GM19035 (cell line): ENCODE results near the gene SNN.

Source experiments
- ATAC-seq: cut with Tn5 transposase; IDR thresholded peaks from one replicate; pipeline ENCODE4 v1.9.1; 2021; ENCODE audit not compliant: unreplicated experiment

Gene SNN

DNA sequence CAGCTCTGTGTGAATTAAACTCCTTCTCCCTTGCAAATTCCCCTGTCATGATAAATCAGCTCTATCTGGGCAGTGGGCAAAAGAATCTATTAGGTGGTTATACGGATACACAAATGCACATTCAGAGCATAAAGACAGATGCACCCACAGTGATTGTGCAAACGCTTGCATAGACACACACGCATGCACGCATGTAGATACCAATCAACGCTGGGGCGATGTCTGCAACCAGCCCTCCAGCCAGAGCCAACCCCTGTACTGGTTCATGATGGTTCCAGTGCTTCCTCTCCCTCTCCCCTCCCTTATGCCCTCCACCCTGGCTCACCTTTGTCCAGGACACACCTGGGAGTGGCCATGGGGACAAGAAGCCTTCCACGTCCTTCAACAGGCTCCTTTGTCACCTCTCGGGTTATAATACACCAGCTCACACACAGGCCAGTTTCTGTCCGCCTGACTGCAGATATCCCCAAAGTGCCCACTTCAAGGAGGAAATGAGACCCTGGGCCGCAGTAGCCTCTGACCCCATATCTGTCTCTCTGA is 33.1 kb upstream of the SNN start:
- ATAC-seq, result no peak

- ATAC-seq, result no peak
Observed at GRCh38 chr16:11635679-11636171, 32.5 kb upstream of the SNN start.

GRCh38 chr16:11636172-11636721 is 32.0 kb upstream of the SNN start:
- no peak for ATAC-seq

DNA sequence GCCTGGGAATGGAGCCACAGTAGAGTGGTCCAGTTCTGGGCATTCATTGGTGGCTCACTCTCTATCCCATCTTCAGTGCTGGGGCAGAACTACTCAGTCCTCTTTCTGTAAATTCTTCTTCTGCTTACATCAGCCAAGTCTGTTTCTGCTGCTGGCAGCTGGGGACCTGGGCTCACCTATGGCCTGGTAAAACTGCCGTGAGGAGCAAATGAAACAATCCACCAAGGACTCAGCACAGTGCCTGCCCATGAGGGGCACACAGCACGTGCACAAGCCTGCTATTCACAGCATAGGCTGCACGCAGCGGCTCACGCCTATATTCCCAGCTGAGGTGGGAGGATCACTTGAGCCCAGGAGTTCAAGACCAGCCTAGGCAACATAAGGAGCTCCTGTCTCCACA is 30.9 kb upstream of the SNN start:
- ATAC-seq, result no peak

- no peak for ATAC-seq
Observed at GRCh38 chr16:11638140-11638539, 30.1 kb upstream of the SNN start.

GRCh38 chr16:11639008-11639562 is 29.2 kb upstream of the SNN start:
- no peak for ATAC-seq

DNA sequence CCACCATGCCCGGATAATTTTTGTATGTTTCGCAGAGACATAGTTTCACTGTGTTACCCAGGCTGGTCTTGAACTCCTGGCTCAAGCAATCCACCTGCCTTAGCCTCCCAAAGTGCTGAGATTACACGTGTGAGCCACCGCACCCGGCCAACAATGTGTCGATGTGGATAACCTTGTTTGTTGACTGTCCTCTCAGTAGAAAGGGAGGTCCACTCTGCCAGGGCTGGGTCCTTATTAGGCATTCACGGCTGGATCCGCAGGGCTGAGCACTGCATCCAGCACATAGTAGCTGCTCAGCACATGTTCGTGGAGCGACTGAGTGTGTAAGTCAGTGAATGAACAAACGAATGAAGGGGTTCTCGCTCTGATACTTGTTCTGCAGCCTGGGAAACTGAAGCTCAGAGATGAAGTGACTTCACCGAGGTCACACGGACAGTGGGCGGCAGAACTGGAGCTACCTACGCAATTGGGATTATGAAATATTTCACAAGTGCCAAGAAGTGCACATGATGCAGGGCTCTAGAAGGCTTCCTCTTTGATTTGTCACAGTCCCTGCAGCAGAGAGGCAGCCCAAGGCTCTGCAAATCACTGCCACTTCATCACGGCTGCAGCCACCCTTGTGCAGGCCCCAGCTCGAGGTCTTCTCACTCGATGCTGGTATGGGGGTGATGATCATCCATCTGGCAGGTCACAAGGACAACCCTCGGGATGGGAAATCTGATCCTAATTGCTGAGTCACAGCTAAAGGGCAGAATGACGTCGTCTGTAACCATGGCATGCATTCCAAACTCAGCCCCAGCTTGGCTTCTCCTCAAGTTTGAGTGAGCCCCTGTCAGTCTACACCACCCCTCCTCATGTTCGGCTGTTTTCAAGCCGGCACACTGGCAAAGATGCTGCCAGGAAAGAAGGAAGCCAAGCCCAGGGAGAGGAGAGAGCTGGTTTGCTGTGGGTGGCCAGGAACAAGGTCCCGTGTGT is 28.0 kb upstream of the SNN start:
- no peak for ATAC-seq

- ATAC-seq, result no peak
Observed at GRCh38 chr16:11640987-11641817, 27.1 kb upstream of the SNN start.

GRCh38 chr16:11642765-11643116 is 25.5 kb upstream of the SNN start:
- ATAC-seq, result no peak

DNA sequence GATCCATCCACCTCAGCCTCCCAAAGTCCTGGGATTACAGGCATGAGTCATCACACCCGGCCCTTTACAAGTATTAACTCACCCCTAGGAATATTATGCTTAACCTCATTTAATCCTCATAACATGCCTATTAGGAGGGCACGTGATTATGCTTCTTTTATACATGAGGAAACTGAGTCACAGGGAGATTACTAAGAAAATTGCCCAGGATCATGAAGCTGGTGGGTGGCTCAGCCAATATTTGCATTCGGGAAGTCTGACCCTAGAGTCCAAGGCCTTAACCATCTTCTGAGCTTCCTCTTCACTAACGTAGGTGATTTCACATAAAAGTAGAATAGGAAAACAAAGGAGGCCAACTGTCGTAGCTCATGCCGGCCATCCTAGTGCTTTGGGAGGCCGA is 19.0 kb upstream of the SNN start:
- no peak for ATAC-seq

- ATAC-seq, result no peak
Observed at GRCh38 chr16:11650641-11651591, 17.3 kb upstream of the SNN start.

DNA sequence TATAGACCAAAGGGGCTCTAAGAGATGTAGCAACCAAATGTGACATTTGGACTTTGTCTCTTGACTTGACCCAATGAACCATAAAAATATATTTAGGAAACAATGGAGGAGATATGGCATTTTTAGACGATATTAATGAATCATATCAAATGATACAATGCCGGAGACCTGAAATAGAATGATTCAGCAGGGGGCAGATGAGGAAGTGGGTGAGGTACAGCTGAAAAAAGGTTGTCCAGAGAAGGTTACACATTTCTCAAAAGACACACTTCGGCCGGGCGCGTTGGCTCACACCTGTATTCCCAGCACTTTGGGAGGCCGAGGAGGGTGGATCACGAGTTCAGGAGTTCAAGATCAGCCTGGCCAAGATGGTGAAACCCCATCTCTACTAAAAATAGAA is 16.5 kb upstream of the SNN start:
- no peak for ATAC-seq

DNA sequence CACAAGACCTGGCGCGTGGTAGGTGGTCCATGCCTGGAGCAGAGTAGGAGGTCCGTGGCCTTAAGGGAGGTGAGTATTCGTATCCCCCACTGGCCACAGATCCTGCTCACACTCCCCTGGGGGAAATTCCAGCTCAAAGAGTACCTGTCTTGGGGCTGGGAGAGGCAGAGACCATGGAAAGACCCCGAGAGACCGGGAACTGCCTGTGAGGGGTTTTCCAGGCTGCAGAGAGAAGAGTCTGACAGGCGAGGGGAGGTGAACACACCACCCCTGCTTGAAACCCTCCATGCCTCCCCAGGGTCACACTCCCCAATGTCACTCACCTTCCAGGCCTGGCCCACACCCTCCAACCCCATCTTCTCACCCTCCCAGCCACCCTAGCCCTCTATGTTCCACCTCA is 12.6 kb upstream of the SNN start:
- ATAC-seq, result no peak

GRCh38 chr16:11657556-11657955 is 10.7 kb upstream of the SNN start:
- ATAC-seq, result no peak

- ATAC-seq, result no peak
Observed at GRCh38 chr16:11658896-11659708, 9.2 kb upstream of the SNN start.

DNA sequence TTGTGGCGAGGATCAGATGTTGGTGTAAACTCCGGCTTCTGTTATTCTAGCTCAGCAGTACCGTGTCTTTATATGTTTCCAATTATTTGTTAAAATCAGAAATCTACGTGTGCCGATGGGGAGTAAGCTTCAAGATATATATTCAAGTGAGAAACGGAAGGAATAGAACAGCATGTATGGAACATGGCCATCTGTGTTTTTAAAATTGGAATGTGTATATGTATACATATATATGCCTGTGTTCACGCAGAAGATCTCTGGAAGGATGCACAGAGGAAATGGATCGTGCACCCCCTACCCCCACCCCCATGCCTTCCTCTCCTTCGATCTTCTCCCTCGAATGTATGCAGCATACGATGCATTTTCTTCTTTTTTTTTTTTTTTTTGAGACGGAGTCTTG is 7.7 kb upstream of the SNN start:
- no peak for ATAC-seq

GRCh38 chr16:11662582-11662981 is 5.7 kb upstream of the SNN start:
- ATAC-seq, result no peak

- no peak for ATAC-seq
Observed at GRCh38 chr16:11665071-11665491, 3.2 kb upstream of the SNN start.
